MM.1S (cell line): ENCODE results near the gene TRPM8.

ENCODE experiments used
- EZH2 ChIP-seq: fragments of 300-600 bp; sonication (generic); optimal IDR thresholded peaks from 2 replicates; pipeline ENCODE3; 2017; ENCODE audit warnings: low read depth, mild to moderate bottlenecking, antibody characterized with exemption, low read length, mixed read lengths
- TF ChIP-seq, protein P1 (sequence below): fragments of 300-600 bp; sonication (generic); IDR thresholded peaks from 2 replicates; pipeline ENCODE4 v1.5.1; 2016; ENCODE audit warnings: antibody characterized with exemption, low read length, mixed read lengths

- TF ChIP-seq, protein P1, sequence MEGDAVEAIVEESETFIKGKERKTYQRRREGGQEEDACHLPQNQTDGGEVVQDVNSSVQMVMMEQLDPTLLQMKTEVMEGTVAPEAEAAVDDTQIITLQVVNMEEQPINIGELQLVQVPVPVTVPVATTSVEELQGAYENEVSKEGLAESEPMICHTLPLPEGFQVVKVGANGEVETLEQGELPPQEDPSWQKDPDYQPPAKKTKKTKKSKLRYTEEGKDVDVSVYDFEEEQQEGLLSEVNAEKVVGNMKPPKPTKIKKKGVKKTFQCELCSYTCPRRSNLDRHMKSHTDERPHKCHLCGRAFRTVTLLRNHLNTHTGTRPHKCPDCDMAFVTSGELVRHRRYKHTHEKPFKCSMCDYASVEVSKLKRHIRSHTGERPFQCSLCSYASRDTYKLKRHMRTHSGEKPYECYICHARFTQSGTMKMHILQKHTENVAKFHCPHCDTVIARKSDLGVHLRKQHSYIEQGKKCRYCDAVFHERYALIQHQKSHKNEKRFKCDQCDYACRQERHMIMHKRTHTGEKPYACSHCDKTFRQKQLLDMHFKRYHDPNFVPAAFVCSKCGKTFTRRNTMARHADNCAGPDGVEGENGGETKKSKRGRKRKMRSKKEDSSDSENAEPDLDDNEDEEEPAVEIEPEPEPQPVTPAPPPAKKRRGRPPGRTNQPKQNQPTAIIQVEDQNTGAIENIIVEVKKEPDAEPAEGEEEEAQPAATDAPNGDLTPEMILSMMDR, result no peak
- no peak for TF ChIP-seq EZH2
These were observed 43.0 kb downstream of the TRPM8 start for GRCh38 chr2:233960203-233960602.
